Chondrocyte (in vitro differentiated cells): ENCODE data around the gene SNX9. TPM values are rescaled to one million over a fixed set of nuclear protein-coding genes. Genes with fewer than 3 reads are reported as not detected.

Experiments
- DNase-seq: peaks from one replicate; pipeline ENCODE4 v3.0.0; 2021; ENCODE audit warnings: mixed read lengths, low spot score
- H3K27ac Mint-ChIP-seq: one replicate; pipeline ENCODE4 v1.8.0; 2021; ENCODE audit warnings: mild to moderate bottlenecking, moderate library complexity, mixed read lengths; ENCODE audit not compliant: unreplicated experiment
- H3K27me3 Mint-ChIP-seq: 2 replicates; pipeline ENCODE4 v1.8.0; 2021; ENCODE audit warnings: low read depth, mixed read lengths
- H3K36me3 Mint-ChIP-seq: 2 replicates; pipeline ENCODE4 v1.8.0; 2021; ENCODE audit warnings: low read depth, mixed read lengths
- H3K4me1 Mint-ChIP-seq: 2 replicates; pipeline ENCODE4 v1.8.0; 2021; ENCODE audit warnings: low read depth, mild to moderate bottlenecking, mixed read lengths
- H3K4me3 Mint-ChIP-seq: one replicate; pipeline ENCODE4 v1.8.0; 2021; ENCODE audit warnings: mild to moderate bottlenecking, moderate library complexity, mixed read lengths; ENCODE audit not compliant: unreplicated experiment
- H3K9me3 Mint-ChIP-seq: 2 replicates; pipeline ENCODE4 v1.8.0; 2021; ENCODE audit warnings: low read depth, mixed read lengths
- CTCF ChIP-seq: fragments of 200-600 bp; sonication (generic); IDR thresholded peaks from 2 replicates; pipeline ENCODE4 v1.5.0; 2021; ENCODE audit warnings: antibody characterized with exemption, mild to moderate bottlenecking, moderate library complexity
- total RNA-seq: library from RNA; stranded (reverse); gene quantifications from 3 replicates; pipeline ENCODE4 v1.2.1, GENCODE V29; 2021

The SNX9 gene
- total RNA-seq, 1 donor from 2014 or later: 43.9 TPM

GRCh38 chr6:157955675-157956074 lies 132.6 kb downstream of the SNX9 start:
- Mint-ChIP-seq H3K4me3 (no peak overlapping the region), H3K9me3 (peaks cover 27% of the 10 kb centered on the region), H3K27me3 (no peaks in the 10 kb centered on the region), H3K27ac (no peak overlapping the region), H3K4me1 (peaks cover 6% of the 10 kb centered on the region), H3K36me3 (peaks cover 14% of the 10 kb centered on the region)
- TF ChIP-seq CTCF: no peak
- DNase-seq: no peak

- no peak for TF ChIP-seq CTCF
- H3K27me3 Mint-ChIP-seq: no peaks in the 10 kb centered on the region
- DNase-seq: no peak
- H3K36me3 Mint-ChIP-seq: peaks cover 14% of the 10 kb centered on the region
- no peak overlapping the region for H3K4me3 Mint-ChIP-seq
- H3K9me3 Mint-ChIP-seq: peaks cover 23% of the 10 kb centered on the region
- H3K4me1 Mint-ChIP-seq: peaks cover 12% of the 10 kb centered on the region
- no peak overlapping the region for H3K27ac Mint-ChIP-seq
These were observed 133.2 kb downstream of the SNX9 start for GRCh38 chr6:157956171-157956730.

- H3K27ac Mint-ChIP-seq: peak overlapping the region; percentile 36
- peaks cover 23% of the 10 kb centered on the region for H3K9me3 Mint-ChIP-seq
- H3K36me3 Mint-ChIP-seq: peaks cover 14% of the 10 kb centered on the region
- TF ChIP-seq CTCF: no peak
- peaks cover 38% of the 10 kb centered on the region for H3K4me1 Mint-ChIP-seq
- H3K27me3 Mint-ChIP-seq: no peaks in the 10 kb centered on the region
- H3K4me3 Mint-ChIP-seq: no peak overlapping the region
- DNase-seq: no peak
These were observed 136.6 kb downstream of the SNX9 start for GRCh38 chr6:157959451-157960227.

GRCh38 chr6:157961153-157961831 lies 138.2 kb downstream of the SNX9 start:
- Mint-ChIP-seq H3K27me3 (no peaks in the 10 kb centered on the region), H3K27ac (peak overlapping the region; percentile 93), H3K9me3 (peaks cover 27% of the 10 kb centered on the region), H3K4me3 (no peak overlapping the region), H3K4me1 (peaks cover 38% of the 10 kb centered on the region), H3K36me3 (peaks cover 15% of the 10 kb centered on the region)
- no peak for TF ChIP-seq CTCF
- DNase-seq: no peak

- peaks cover 27% of the 10 kb centered on the region for H3K9me3 Mint-ChIP-seq
- H3K27ac Mint-ChIP-seq: peak overlapping the region; percentile 93
- peaks cover 38% of the 10 kb centered on the region for H3K4me1 Mint-ChIP-seq
- DNase-seq: no peak
- peaks cover 15% of the 10 kb centered on the region for H3K36me3 Mint-ChIP-seq
- peak overlapping the region; percentile 26 for H3K4me3 Mint-ChIP-seq
- no peaks in the 10 kb centered on the region for H3K27me3 Mint-ChIP-seq
- TF ChIP-seq CTCF: no peak
These were observed 139.0 kb downstream of the SNX9 start for GRCh38 chr6:157961832-157962575.
